ENCODE data around the gene CCNO. TPM values are rescaled to one million over a fixed set of nuclear protein-coding genes. Genes with fewer than 3 reads are reported as not detected.

CCNO gene
- total and polyA plus RNA-seq, 2 of the 8 experiments (the other 6 are each of a cell fraction or from before 2014, with no cell fraction given): 0.14 to 0.41 TPM

GRCh38 chr5:55241746-55242145, 8.3 kb upstream of the CCNO start:
- Histone ChIP-seq H3K18ac (ENCODE audit: extremely low read depth, low read length) (no peak overlapping the region), H3K4ac (replicated peaks; ENCODE audit: insufficient read length, low read depth, low read length) (no peak overlapping the region), H3K9ac (replicated peaks in 1 of 4; ENCODE audit: extremely low read depth in 1 of 4, low read depth in 3 of 4, low read length in 3 of 4) (no peak overlapping the region), H2AFZ (ENCODE audit: low read length) (no peak overlapping the region), H3K4me1 (replicated peaks in 1 of 4; ENCODE audit: control insufficient read depth in 3 of 4, insufficient read depth in 4 of 4, low read length in 3 of 4) (no peaks in the 10 kb centered on the region), H2BK5ac (ENCODE audit: low read depth, low read length) (no peak overlapping the region), H4K20me1 (replicated peaks in 1 of 2; ENCODE audit: control insufficient read depth in 1 of 2, insufficient read depth in 2 of 2, low read length in 2 of 2) (no peaks in the 10 kb centered on the region), H3K27me3 (replicated peaks in 1 of 4; ENCODE audit: control insufficient read depth in 3 of 4, extremely low read depth in 1 of 4, insufficient read depth in 3 of 4, low read length in 3 of 4) (peaks cover 0 to 7% (median 4%) of the 10 kb centered on the region in 4 experiments; a peak in 5 of 7 replicates), H3K79me1 (ENCODE audit: low read depth, low read length) (no peaks in the 10 kb centered on the region), H3K14ac (ENCODE audit: insufficient read length) (no peak overlapping the region), H4K91ac (replicated peaks; ENCODE audit: insufficient read length, low read length) (no peak overlapping the region), H2BK15ac (ENCODE audit: low read length) (no peak overlapping the region), H2AK5ac (ENCODE audit: low read depth, low read length) (no peak overlapping the region), H3K36me3 (ENCODE audit: control insufficient read depth in 2 of 4, insufficient read depth in 4 of 4, low read length in 3 of 4) (no peaks in the 10 kb centered on the region), H3K56ac (replicated peaks; ENCODE audit: insufficient read length, low read depth, low read length) (no peak overlapping the region), H3K4me3 (ENCODE audit: extremely low read depth in 1 of 4, insufficient read depth in 2 of 4, low read depth in 3 of 4, low read length in 4 of 4) (no peak overlapping the region), H3K27ac (ENCODE audit: low read depth, low read length) (no peak overlapping the region), H2BK20ac (ENCODE audit: low read length) (no peak overlapping the region), H3K79me2 (ENCODE audit: control insufficient read depth in 1 of 2, insufficient read depth in 2 of 2, low read length in 2 of 2) (no peaks in the 10 kb centered on the region), H4K5ac (ENCODE audit: insufficient read length, low read depth, low read length) (no peak overlapping the region), H2BK120ac (replicated peaks; ENCODE audit: low read depth, low read length) (no peak overlapping the region), H2BK12ac (ENCODE audit: low read depth, low read length) (no peak overlapping the region), H3K9me3 (ENCODE audit: insufficient read depth in 2 of 2, low read depth in 1 of 2, low read length in 1 of 2) (no peaks in the 10 kb centered on the region), H3K23ac (ENCODE audit: insufficient read length) (no peak overlapping the region), H3K23me2 (ENCODE audit: low read depth, low read length) (no peaks in the 10 kb centered on the region), H3K4me2 (ENCODE audit: insufficient read depth in 1 of 2, low read depth in 2 of 2, low read length in 2 of 2) (no peak overlapping the region), H4K8ac (ENCODE audit: extremely low read depth, insufficient read depth, low read length) (no peak overlapping the region)
- POLR2A ChIA-PET (ENCODE audit: partially characterized antibody): no interaction called here
- 76% methylated on average over 4 of the region's 4 CpGs; no CpG with 5 or more reads in 1 of the 2 experiments for WGBS, 2 experiments (ENCODE audit: extremely low coverage in 1 of 2, insufficient coverage in 1 of 2, insufficient read length in 1 of 2, insufficient replicate concordance in 2 of 2, low coverage in 1 of 2, low lambda C conversion rate in 2 of 2, missing lambda C conversion rate in 1 of 2)
- CTCF ChIA-PET (ENCODE audit: partially characterized antibody): interaction anchor here (1.2 kb wide), 1 partner anchor 16 kb away, joined by 3 read pairs; no protein-coding TSS in a partner anchor
- no peak for FAIRE-seq
- no peak for DNase-seq (ENCODE audit: low read depth in 1 of 2, low spot score in 2 of 2)
- TF ChIP-seq CHD2 (IDR thresholded peaks at IDR 0.05; ENCODE audit: low read length) (no peak), NRF1 (IDR thresholded peaks at IDR 0.05; ENCODE audit: low read depth, low read length) (no peak), CTCF (IDR thresholded peaks at IDR 0.05; ENCODE audit: control extremely low read depth in 1 of 3, insufficient read depth in 1 of 3, low read depth in 1 of 3, low read length in 3 of 3) (no peak), POLR2AphosphoS5 (IDR thresholded peaks at IDR 0.05; ENCODE audit: low read depth, low read length) (no peak), CEBPB (IDR thresholded peaks at IDR 0.05; ENCODE audit: low read depth, low read length) (no peak), SIX5 (IDR thresholded peaks at IDR 0.05; ENCODE audit: low read depth, low read length) (no peak), TCF12 (IDR thresholded peaks at IDR 0.05; ENCODE audit: low read depth, low read length) (no peak)
